Endodermal cell (in vitro differentiated cells): ENCODE data around the gene HOXD4. TPM values are rescaled to one million over a fixed set of nuclear protein-coding genes. Genes with fewer than 3 reads are reported as not detected.

Source experiments
- DNase-seq: peaks from one replicate; pipeline ENCODE4 v3.0.0-alpha.2; 2017
- H3K27ac ChIP-seq: 2 replicates; pipeline ENCODE4 v1.5.1; 2013; ENCODE audit warnings: mild to moderate bottlenecking, low read depth, low read length, moderate library complexity
- H3K27me3 ChIP-seq: 2 replicates; pipeline ENCODE4 v1.6.1; 2013; ENCODE audit warnings: mild to moderate bottlenecking, low read length, moderate library complexity; ENCODE audit not compliant: insufficient read depth, control insufficient read depth, poor library complexity, severe bottlenecking
- H3K36me3 ChIP-seq: 2 replicates; pipeline ENCODE4 v1.7.0; 2013; ENCODE audit warnings: mild to moderate bottlenecking, low read length, moderate library complexity; ENCODE audit not compliant: control insufficient read depth, insufficient read depth
- H3K4me1 ChIP-seq: one replicate; pipeline ENCODE4 v1.7.0; 2013; ENCODE audit warnings: low read length; ENCODE audit not compliant: control insufficient read depth, insufficient read depth
- H3K4me3 ChIP-seq: 2 replicates; pipeline ENCODE4 v1.5.1; 2013; ENCODE audit warnings: mild to moderate bottlenecking, low read length, moderate library complexity
- H3K9ac ChIP-seq: 2 replicates; pipeline ENCODE4 v1.6.1; 2013; ENCODE audit warnings: mild to moderate bottlenecking, low read length, moderate library complexity; ENCODE audit not compliant: poor library complexity, severe bottlenecking; ENCODE audit errors: extremely low read depth
- H3K9me3 ChIP-seq: 2 replicates; pipeline ENCODE4 v1.6.1; 2013; ENCODE audit warnings: mild to moderate bottlenecking, low read length, moderate library complexity; ENCODE audit not compliant: control insufficient read depth
- H3K27ac Mint-ChIP-seq: 2 replicates; pipeline ENCODE4 v1.8.0; 2020; ENCODE audit warnings: mixed read lengths
- H3K27me3 Mint-ChIP-seq: 2 replicates; pipeline ENCODE4 v1.8.0; 2021; ENCODE audit warnings: mild to moderate bottlenecking, mixed read lengths; ENCODE audit not compliant: insufficient read depth
- H3K36me3 Mint-ChIP-seq: 2 replicates; pipeline ENCODE4 v1.8.0; 2020; ENCODE audit warnings: low read depth, mixed read lengths
- H3K4me1 Mint-ChIP-seq: 2 replicates; pipeline ENCODE4 v1.8.0; 2020; ENCODE audit warnings: mixed read lengths
- H3K4me3 Mint-ChIP-seq: 2 replicates; pipeline ENCODE4 v1.8.0; 2020; ENCODE audit warnings: mild to moderate bottlenecking, moderate library complexity, mixed read lengths
- H3K9me3 Mint-ChIP-seq: 2 replicates; pipeline ENCODE4 v1.8.0; 2020; ENCODE audit warnings: mild to moderate bottlenecking, mixed read lengths
- CTCF ChIP-seq: fragments of 200-600 bp; sonication (generic); conservative IDR thresholded peaks from 2 replicates; pipeline ENCODE4 v1.5.0; 2021; ENCODE audit warnings: antibody characterized with exemption, mild to moderate bottlenecking
- WGBS, 2 experiments: methylation state at CpG; one replicate each; pipeline versions ENCODE4 v1.1.5 to v1.1.7; 2013; ENCODE audit warnings: missing lambda C conversion rate in 2 of 2, mixed read lengths in 1 of 2; ENCODE audit not compliant: insufficient coverage in 1 of 2, insufficient read length in 1 of 2; 5-methylcytosine and 5-hydroxymethylcytosine counted together
- total RNA-seq, 2 donors: library from RNA; stranded (reverse); fragmentation: NEBNext Ultra II Directional in 1 of 2; extraction: Animal tissue kit (Norgen Biotek cat#: 25700) in 1 of 2; gene quantifications; 2 replicates in 1 of 2; 3 replicates in 1 of 2; pipeline ENCODE4 v1.2.1, GENCODE V29; 2021

The HOXD4 gene
- total RNA-seq, 2 donors from 2014 or later = not detected

- Mint-ChIP-seq H3K36me3 (no peaks in the 10 kb centered on the region), H3K4me3 (peak within 1 kb of the TSS; percentile 27), H3K27ac (no peak within 1 kb of the TSS), H3K4me1 (no peaks in the 10 kb centered on the region), H3K27me3 (peaks cover 100% of the 10 kb centered on the region), H3K9me3 (peaks cover 13% of the 10 kb centered on the region)
- no peak within 1 kb of the TSS for H3K27ac ChIP-seq
- no peak within 1 kb of the TSS for H3K9ac ChIP-seq
- H3K36me3 ChIP-seq = no peaks in the 10 kb centered on the region
- H3K27me3 ChIP-seq = peaks cover 100% of the 10 kb centered on the region
- peaks cover 10% of the 10 kb centered on the region for H3K9me3 ChIP-seq
- H3K4me3 ChIP-seq = no peak within 1 kb of the TSS
- peak; percentile 67 for TF ChIP-seq CTCF
- peak; percentile 90 for DNase-seq
- 6 to 7% methylated on average over 32 to 66 of the region's 66 CpGs for WGBS, 2 experiments
- H3K4me1 ChIP-seq = no peaks in the 10 kb centered on the region
Measured at GRCh38 chr2:176115883-176116813, 35.2 kb upstream of the HOXD4 start, which contains the start of gene HOXD10. TSS of gene HOXD10 (plus strand) at chr2:176116778. CDS start at chr2:176116834, 56 bp downstream.

GRCh38 chr2:176117162-176117822, 34.1 kb upstream of the HOXD4 start:
- 70 to 78% methylated on average over 22 to 40 of the region's 40 CpGs for WGBS, 2 experiments
- H3K4me1 Mint-ChIP-seq = no peaks in the 10 kb centered on the region
- peaks cover 13% of the 10 kb centered on the region for H3K9me3 Mint-ChIP-seq
- no peak overlapping the region for H3K4me3 Mint-ChIP-seq
- DNase-seq = peak; percentile 35
- H3K9me3 ChIP-seq = peaks cover 10% of the 10 kb centered on the region
- H3K4me1 ChIP-seq = no peaks in the 10 kb centered on the region
- no peak for TF ChIP-seq CTCF
- H3K27me3 ChIP-seq = peaks cover 100% of the 10 kb centered on the region
- H3K9ac ChIP-seq = no peak overlapping the region
- peaks cover 100% of the 10 kb centered on the region for H3K27me3 Mint-ChIP-seq
- H3K27ac ChIP-seq = no peak overlapping the region
- H3K4me3 ChIP-seq = no peak overlapping the region
- H3K27ac Mint-ChIP-seq = no peak overlapping the region
- H3K36me3 Mint-ChIP-seq = no peaks in the 10 kb centered on the region
- H3K36me3 ChIP-seq = no peaks in the 10 kb centered on the region

GRCh38 chr2:176117823-176118371, 33.5 kb upstream of the HOXD4 start:
- no peak overlapping the region for H3K9ac ChIP-seq
- H3K27ac ChIP-seq = no peak overlapping the region
- Mint-ChIP-seq H3K4me1 (no peaks in the 10 kb centered on the region), H3K36me3 (no peaks in the 10 kb centered on the region), H3K27me3 (peaks cover 100% of the 10 kb centered on the region), H3K4me3 (no peak overlapping the region), H3K27ac (no peak overlapping the region), H3K9me3 (peaks cover 13% of the 10 kb centered on the region)
- peak; percentile 24 for DNase-seq
- H3K27me3 ChIP-seq = peaks cover 100% of the 10 kb centered on the region
- H3K9me3 ChIP-seq = peaks cover 10% of the 10 kb centered on the region
- no peak overlapping the region for H3K4me3 ChIP-seq
- H3K36me3 ChIP-seq = no peaks in the 10 kb centered on the region
- no peaks in the 10 kb centered on the region for H3K4me1 ChIP-seq
- TF ChIP-seq CTCF = no peak
- WGBS, 2 experiments = 49 to 60% methylated on average over 3 to 11 of the region's 11 CpGs
